Fibroblast of pulmonary artery (primary cell): ENCODE data around the gene TXLNG.

Experiments used
- DNase-seq: peaks from one replicate; pipeline ENCODE4 v3.0.0-alpha.2; 2010; ENCODE audit warnings: low read depth
- H3K4me3 ChIP-seq: replicated peaks from 2 replicates; pipeline ENCODE4 v1.5.1; 2011; ENCODE audit warnings: low read depth, mild to moderate bottlenecking, control low read depth, low read length, moderate library complexity
- CTCF ChIP-seq: IDR thresholded peaks from 2 replicates; pipeline ENCODE4 v1.5.1; 2011; ENCODE audit warnings: mild to moderate bottlenecking, control low read depth, low read length, inconsistent platforms; ENCODE audit errors: missing control alignments

The TXLNG gene

GRCh38 chrX:16825264-16826035 is 39.2 kb downstream of the TXLNG start:
- no peak for TF ChIP-seq CTCF
- H3K4me3 ChIP-seq, result no peak overlapping the region
- peak; percentile 69 for DNase-seq

- TF ChIP-seq CTCF, result peak; percentile 42
- peak; percentile 68 for DNase-seq
- no peak overlapping the region for H3K4me3 ChIP-seq
Observed at GRCh38 chrX:16826207-16826606, 39.9 kb downstream of the TXLNG start.

- TF ChIP-seq CTCF, result no peak
- no peak overlapping the region for H3K4me3 ChIP-seq
- peak; percentile 35 for DNase-seq
Observed at GRCh38 chrX:16827225-16827624, 41.0 kb downstream of the TXLNG start.

- DNase-seq, result peak; percentile 95
- TF ChIP-seq CTCF, result no peak
- H3K4me3 ChIP-seq, result no peak overlapping the region
Observed at GRCh38 chrX:16828124-16828908, 42.0 kb downstream of the TXLNG start.

- TF ChIP-seq CTCF, result no peak
- DNase-seq, result no peak
- no peak overlapping the region for H3K4me3 ChIP-seq
Observed at GRCh38 chrX:16832301-16832700, 46.0 kb downstream of the TXLNG start.

GRCh38 chrX:16834806-16835205 is 48.5 kb downstream of the TXLNG start:
- no peak for TF ChIP-seq CTCF
- no peak overlapping the region for H3K4me3 ChIP-seq
- DNase-seq, result no peak
